Esophagus muscularis mucosa (tissue), 4 donors: ENCODE data around the gene PITPNM1. TPM values are rescaled to one million over a fixed set of nuclear protein-coding genes. Genes with fewer than 3 reads are reported as not detected.
A peak's percentile ranks its signal among the peaks of the same experiment; 100 is the strongest.

Experiments
- DNase-seq: peaks from one replicate; pipeline ENCODE4 v3.0.0-alpha.2; 2017; ENCODE audit errors: extremely low spot score
- H3K27ac ChIP-seq, 4 donors: fragments of 200-600 bp; sonication (generic); replicated peaks in 1 of 4; 1 replicate in 3 of 4; 2 replicates in 1 of 4; pipeline ENCODE4 v1.5.1; 2016 to 2019; ENCODE audit warnings: mild to moderate bottlenecking in 1 of 4
- H3K27me3 ChIP-seq, 4 donors: fragments of 200-600 bp; sonication (generic); one replicate each; pipeline versions ENCODE4 v1.5.1 to v1.6.0; 2016 to 2019
- H3K36me3 ChIP-seq, 4 donors: fragments of 200-600 bp; sonication (generic); one replicate each; pipeline ENCODE4 v1.5.1; 2016 to 2019
- H3K4me1 ChIP-seq, 4 donors: fragments of 200-600 bp; sonication (generic); one replicate each; pipeline ENCODE4 v1.5.1; 2016 to 2019
- H3K4me3 ChIP-seq, 4 donors: fragments of 200-600 bp; sonication (generic); 1 replicate in 2 of 4; 2 replicates in 2 of 4; pipeline ENCODE4 v1.5.1; 2016 to 2019; ENCODE audit warnings: mild to moderate bottlenecking in 4 of 4, moderate library complexity in 1 of 4
- H3K9me3 ChIP-seq, 4 donors: fragments of 200-600 bp; sonication (generic); 1 replicate in 3 of 4; 2 replicates in 1 of 4; pipeline ENCODE4 v1.5.1; 2016 to 2019
- CTCF ChIP-seq, 3 experiments: fragments of 200-600 bp in 2 of 3; fragments of 450-650 bp in 1 of 3; sonication (generic) in 2 of 3; IDR thresholded peaks; one replicate each; pipeline ENCODE4 v1.5.1; 2017 to 2019; ENCODE audit warnings: antibody characterized with exemption in 3 of 3, mild to moderate bottlenecking in 2 of 3, moderate library complexity in 1 of 3
- EP300 ChIP-seq: sonication (generic); formaldehyde crosslinking; IDR thresholded peaks from one replicate; pipeline ENCODE4 v1.6.1; 2017; ENCODE audit warnings: antibody characterized with exemption
- POLR2A ChIP-seq: fragments of 450-650 bp; IDR thresholded peaks from one replicate; pipeline ENCODE4 v1.6.1; 2017; ENCODE audit warnings: antibody characterized with exemption, moderate library complexity, mild to moderate bottlenecking, low read depth
- POLR2AphosphoS5 ChIP-seq, 2 donors: sonication (generic); formaldehyde crosslinking; IDR thresholded peaks; one replicate each; pipeline ENCODE4 v1.6.1; 2017; ENCODE audit warnings: antibody characterized with exemption in 2 of 2
- WGBS: methylation state at CpG from one replicate; pipeline ENCODE4 v1.1.5; 2018; 5-methylcytosine and 5-hydroxymethylcytosine counted together
- intact Hi-C: fragments of 100-400 bp; cut with DNase I; formaldehyde crosslinking; loops from one replicate; pipeline ENCODE4 v1.15.1; 2023
- total RNA-seq, 4 donors: library from RNA; depleted of rRNA; stranded (reverse); fragments of >200 nt; gene quantifications; one replicate each; pipeline versions ENCODE4 v1.1.0 to v1.2.1, GENCODE V29; 2016

The PITPNM1 gene
- total RNA-seq, 4 donors from 2014 or later, result 11.6 to 23.6 (median 15.3) TPM

DNA sequence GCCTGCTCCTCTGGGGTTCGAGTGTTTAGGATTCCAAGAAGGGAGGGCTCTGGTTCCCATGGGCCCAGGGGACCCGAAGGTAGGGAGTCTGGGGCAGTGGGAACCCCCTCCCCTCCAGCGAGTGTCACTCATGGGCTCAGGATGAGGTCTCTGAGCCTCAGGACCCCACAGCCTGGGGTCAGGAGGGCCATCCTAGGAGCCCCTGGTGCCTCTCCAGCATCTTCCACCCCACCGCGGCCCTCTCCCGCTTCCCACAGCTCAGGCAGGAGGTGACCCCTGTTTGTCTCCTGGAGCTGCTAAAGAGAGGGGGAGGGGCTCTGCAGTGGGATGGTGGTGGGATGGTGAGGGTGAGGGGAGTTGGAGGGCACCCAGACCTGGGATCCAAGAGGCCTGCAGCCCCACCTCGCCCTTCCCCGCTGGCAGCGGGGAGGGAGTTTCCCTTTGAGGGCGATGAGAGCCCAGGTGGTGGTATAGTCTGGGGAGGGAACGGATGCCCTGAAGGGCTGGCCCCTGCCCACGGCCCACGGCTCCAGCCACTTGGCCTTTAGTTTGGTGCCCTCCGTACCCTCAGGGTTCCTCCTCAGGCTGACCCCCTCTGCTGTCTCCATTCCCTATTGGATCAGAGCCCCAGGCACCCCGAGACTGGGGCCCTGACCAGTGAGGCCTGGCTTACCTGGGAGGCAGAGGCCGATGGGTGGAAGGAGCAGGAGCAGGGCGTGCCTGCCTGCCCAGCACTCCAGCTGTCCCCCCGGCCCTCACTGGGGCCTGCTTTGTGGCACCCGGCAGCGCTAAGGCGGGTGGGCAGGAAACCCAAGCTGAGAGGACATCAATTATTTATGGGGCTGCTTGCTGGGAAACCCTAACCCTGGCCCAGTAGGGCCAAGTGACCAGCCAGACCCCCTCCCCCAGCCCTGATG is 51.1 kb downstream of the PITPNM1 start:
- TF ChIP-seq EP300 (no peak), POLR2AphosphoS5 (IDR thresholded peaks at IDR 0.05) (no peak), POLR2A (no peak), CTCF (IDR thresholded peaks at IDR 0.05) (no peak)
- no peak overlapping the region for H3K4me3 ChIP-seq
- no peaks in the 10 kb centered on the region for H3K9me3 ChIP-seq
- WGBS, result 92% methylated on average over 20 of the region's 21 CpGs
- no peaks in the 10 kb centered on the region for H3K36me3 ChIP-seq
- intact Hi-C loops, result no loop called here
- no peaks in the 10 kb centered on the region for H3K4me1 ChIP-seq
- no peak overlapping the region for H3K27ac ChIP-seq
- no peak for DNase-seq
- H3K27me3 ChIP-seq, result no peaks in the 10 kb centered on the region

GRCh38 chr11:67452141-67452952 is 52.8 kb downstream of the PITPNM1 start, which contains the start of gene GPR152:
Gene GPR152, minus strand, starts transcription at chr11:67452729. Its CDS starts 5 bp downstream, at chr11:67452724.
- Histone ChIP-seq H3K36me3 (no peaks in the 10 kb centered on the region), H3K4me3 (peak within 1 kb of the TSS in 1 of 4 donors; percentile 32), H3K27ac (peak within 1 kb of the TSS in 2 of 4 donors; percentile 40), H3K4me1 (no peaks in the 10 kb centered on the region), H3K27me3 (no peaks in the 10 kb centered on the region), H3K9me3 (no peaks in the 10 kb centered on the region)
- no peak for DNase-seq
- TF ChIP-seq CTCF (IDR thresholded peaks at IDR 0.05) (no peak), POLR2A (no peak), POLR2AphosphoS5 (IDR thresholded peaks at IDR 0.05) (no peak), EP300 (no peak)
- WGBS, result 80% methylated on average over 23 of the region's 33 CpGs
- intact Hi-C loops, result no loop called here

DNA sequence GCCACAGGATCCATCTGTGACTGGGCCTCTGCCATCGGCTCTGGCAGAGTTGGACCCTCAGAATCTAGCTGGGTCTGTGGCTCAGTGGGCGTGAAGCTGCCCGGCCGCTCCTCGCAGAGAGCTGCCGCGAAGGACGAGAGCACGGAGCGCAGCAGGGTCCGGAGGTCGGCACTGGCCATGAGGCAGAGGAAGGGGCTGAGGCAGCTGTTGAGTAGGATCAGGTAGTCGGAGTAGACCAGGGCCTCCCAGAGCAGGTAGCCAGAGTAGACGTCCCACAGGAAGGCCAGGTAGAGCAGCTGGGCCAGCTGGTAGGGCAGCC is 53.5 kb downstream of the PITPNM1 start:
- Histone ChIP-seq H3K27ac (peak overlapping the region in 1 of 4 donors; percentile 40), H3K4me3 (no peak overlapping the region), H3K36me3 (no peaks in the 10 kb centered on the region), H3K4me1 (no peaks in the 10 kb centered on the region), H3K9me3 (no peaks in the 10 kb centered on the region), H3K27me3 (no peaks in the 10 kb centered on the region)
- TF ChIP-seq POLR2AphosphoS5 (IDR thresholded peaks at IDR 0.05) (no peak), CTCF (IDR thresholded peaks at IDR 0.05) (no peak)
- DNase-seq, result no peak
- 96% methylated on average over 12 of the region's 14 CpGs for WGBS
- intact Hi-C loops, result no loop called here

DNA sequence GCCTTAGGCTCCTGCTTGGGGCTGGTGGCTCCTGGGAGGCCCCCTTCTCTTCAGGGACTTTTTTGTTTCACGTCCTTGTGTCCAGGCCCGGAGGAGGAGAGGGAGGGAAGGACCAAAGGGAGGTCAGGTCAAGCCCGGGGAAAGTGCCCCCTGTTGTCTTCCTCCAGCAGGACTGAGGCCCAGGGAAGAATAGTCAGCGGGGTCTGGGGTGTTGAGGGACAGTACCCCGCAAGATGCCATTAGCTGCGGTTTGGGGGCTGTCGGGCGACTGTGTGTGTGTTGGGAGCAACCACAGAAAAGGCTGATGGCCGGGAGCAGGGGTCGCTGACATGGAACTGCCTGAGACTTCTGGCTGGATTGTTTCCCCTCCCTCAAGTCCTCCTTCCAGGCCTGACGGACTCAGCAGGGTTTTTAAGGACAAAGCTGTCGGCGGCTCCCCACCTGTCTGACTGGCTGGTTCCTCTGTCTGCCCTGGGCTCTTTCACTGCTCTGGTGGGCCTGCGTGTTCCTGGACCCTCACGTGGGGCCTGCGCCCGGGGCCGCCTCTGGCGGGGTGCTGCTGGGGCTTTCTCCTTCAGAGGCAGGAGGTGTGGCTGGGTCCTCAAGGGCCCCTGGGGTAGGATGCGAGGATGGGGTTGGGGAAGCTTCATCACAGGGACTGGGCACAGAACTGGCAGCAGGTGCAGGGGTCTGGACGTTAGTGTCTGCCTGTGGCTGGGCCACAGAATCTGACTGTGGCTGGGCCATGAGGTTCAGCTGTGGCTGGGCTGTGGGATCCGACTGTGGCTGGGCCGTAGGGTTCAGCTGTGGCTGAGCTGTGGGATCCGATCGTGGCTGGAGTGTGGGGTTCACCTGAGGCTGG is 54.1 kb downstream of the PITPNM1 start:
- Histone ChIP-seq H3K27ac (no peak overlapping the region), H3K9me3 (no peaks in the 10 kb centered on the region), H3K4me1 (no peaks in the 10 kb centered on the region), H3K4me3 (no peak overlapping the region), H3K36me3 (no peaks in the 10 kb centered on the region), H3K27me3 (no peaks in the 10 kb centered on the region)
- WGBS, result 90% methylated on average over 17 of the region's 25 CpGs
- intact Hi-C loops, result no loop called here
- no peak for DNase-seq
- TF ChIP-seq POLR2AphosphoS5 (IDR thresholded peaks at IDR 0.05), result no peak
- TF ChIP-seq EP300, result no peak
- no peak for TF ChIP-seq POLR2A
- no peak for TF ChIP-seq CTCF (IDR thresholded peaks at IDR 0.05)
